Activated CD4-positive, alpha-beta T cell treated with anti-CD3 and anti-CD28 coated beads, Interleukin-2, amount 50 U/mL, for 48 hours (primary cell): Measurements from ENCODE around the gene IL24.
A peak's percentile ranks its signal among the peaks of the same experiment; 100 is the strongest.

Experiments
- DNase-seq, 2 experiments: peaks; one replicate each; pipeline ENCODE4 v3.0.0-alpha.2; 2020

IL24 gene

DNA sequence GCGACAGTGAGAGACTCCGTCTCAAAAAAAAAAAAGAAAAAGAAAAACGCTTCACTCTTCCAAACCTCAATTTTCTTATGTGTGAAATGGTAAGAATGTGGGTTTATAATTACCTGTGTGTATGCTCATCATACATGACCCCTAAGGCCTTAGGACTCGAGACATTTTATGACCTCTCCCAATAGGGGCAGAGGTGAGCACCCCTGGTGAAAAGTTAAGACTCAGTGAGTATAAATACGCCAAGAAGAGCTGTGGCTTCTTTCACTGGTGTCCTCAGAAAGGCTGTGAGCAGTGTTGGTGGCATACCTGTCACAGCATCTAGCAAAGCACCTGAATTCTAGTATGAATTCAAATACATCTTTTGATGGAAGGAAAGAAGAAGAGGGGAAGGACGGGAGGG is 32.3 kb downstream of the IL24 start:
- no peak for DNase-seq

DNA sequence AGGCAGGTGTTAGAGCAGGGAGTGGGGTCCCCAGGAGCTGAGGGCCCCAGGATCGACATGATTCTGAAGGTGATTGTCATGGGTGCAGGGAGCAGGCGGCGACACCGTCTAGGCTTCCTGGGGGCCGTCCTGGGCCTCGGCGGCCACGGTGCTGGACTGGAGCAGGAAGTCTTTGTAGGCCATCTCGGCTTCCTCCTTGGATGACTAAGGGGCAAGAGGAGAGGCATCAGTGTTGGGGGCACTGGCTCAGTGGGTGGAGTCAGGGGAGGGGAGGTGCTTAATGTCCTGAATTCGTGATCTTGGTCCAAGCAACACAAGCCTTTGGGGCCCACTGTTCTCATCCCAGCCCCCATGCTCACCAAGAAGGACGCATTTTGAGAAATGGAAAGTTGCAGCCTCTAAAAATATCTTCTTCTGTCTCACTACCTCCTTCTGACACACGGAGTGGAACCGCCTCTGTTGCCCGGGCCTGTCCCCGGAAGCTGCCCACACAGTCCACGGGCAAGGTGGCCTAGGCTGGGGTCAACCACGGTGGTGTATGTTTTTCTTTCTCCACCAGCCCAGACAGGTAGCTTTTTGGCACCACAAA is 33.1 kb downstream of the IL24 start:
- peak; percentile 65 to 75 for DNase-seq

DNA sequence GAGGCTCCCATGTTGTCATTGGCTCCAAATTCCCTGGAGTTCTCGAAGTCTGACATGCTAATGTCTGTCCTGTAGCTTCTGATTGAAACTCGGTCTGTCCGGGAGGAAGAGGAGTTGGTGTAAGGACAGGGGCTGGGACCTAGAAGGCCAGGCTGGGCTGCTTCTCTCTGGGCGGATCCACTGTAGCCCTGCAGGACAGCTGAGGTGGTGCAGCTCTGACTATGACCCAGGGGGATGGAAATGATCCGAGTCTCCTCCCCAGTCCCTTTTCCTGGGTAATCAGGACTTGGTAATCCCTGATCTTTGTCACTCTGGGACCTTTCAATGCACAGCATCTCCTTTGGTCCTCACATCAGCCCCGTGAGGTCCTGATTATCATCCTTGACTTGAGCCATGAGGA is 34.5 kb downstream of the IL24 start:
- DNase-seq: no peak

DNA sequence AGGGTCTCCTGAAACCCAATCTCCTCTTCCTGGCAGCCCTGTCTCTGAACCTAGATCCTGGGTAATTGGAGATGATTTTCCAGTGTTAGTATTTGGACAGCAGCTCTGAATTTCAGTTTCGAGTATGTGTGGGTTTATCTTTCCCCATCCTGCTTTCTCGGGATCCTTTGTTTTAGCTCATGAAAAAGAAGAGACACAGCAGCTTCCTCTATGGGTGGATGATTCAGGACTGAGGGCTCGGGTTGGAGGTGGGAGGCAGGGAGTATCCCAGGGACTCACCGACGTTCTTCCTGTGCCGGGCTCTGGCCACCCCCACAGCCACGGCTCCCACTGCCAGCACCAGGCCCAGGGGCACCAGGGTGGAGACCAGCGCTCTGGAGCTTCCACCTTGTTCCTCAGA is 34.9 kb downstream of the IL24 start:
- DNase-seq: no peak

DNA sequence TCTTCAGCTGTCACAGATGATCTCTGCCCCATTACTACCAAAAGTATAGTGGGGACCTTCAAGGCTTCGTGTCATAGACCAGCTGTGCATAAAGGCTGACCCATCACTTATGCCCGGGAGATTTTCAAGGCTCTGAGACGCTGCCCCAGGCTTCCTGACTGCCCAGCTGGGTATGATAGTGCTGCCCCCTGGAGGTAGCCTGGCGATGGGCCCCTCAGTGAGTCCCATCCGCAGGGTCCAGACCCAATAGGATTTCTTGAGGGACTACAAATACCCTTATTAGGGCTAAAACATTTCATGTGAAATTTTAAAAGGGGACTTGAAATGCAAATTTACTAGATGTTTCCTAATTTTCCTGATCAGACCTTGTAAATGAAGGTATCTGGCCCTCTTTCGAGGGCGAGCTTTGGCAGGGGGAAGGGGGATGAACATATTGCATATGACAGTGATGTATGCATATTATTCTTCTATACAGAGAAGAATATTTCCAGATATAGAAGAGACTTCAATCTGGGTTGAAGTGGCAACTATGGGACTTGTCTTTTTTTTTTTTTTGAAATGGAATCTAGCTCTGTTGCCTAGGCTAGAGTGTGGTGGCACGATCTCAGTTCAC is 36.2 kb downstream of the IL24 start:
- DNase-seq: peak; percentile 78 to 83

DNA sequence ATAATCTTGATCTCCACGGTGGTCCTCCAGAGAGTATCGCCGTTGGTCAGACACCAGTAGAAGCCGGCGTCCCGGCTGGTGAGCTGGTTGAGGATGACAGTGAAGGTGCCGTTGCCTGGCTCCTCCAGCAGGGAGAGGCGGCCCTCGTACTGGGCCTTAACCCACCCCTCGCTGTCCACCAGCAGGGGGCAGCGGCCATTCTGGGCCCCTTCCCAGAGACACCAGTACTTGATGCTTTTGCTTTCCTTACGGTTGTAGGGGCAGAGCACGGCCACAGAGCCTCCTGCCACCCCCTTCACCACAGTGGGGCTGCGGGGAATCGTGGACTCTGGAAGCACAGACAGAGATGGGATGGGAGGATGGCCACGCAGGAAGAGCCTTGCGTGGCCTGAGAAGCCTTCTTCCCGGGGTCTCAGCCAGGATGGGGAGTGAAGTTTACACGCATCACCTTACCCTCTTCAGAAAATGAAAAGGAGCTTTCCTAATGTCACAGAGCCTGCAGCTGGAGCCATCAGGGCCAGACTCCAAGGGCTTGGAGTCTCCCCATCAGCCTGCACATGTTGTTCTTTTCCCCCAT is 38.3 kb downstream of the IL24 start:
- peak; percentile 63 to 70 for DNase-seq

DNA sequence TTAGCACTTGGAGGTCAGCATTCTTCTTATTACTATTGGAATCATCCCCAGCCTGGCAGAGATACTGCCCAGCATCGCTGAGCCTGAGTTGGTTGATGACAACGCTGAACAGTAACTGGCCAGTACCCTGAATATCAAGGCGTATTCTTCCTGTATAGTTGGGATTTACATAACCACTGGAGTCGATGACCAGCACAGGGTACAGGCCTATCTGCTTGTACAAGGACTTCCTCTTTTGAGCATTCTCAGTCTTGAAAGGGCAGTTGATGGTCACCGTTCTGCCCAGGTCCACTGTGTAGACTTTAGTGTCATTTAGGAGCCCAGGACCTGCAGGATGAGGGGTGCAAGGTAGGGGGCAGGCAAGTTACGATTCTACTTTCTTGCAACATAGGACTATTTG is 40.2 kb downstream of the IL24 start:
- DNase-seq: no peak

DNA sequence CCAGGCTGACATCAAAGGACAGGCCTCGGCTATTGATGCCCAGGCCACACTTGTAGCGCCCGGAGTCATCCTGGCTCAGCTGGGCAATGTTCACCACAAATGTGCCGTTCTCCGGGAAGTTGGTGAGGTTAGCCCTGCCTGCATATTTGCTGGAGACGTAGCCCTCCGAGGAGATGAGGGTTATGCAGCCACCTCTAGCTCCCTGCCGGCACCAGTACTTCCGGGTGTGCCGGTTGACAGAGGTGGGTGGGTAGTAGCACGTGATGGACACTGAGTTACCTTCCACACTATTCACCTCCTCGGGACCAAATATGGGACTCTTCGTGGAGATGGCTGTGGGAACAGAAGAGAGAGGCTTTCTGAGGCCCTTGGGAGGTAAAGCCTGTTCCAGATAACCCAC is 41.9 kb downstream of the IL24 start:
- DNase-seq: no peak

DNA sequence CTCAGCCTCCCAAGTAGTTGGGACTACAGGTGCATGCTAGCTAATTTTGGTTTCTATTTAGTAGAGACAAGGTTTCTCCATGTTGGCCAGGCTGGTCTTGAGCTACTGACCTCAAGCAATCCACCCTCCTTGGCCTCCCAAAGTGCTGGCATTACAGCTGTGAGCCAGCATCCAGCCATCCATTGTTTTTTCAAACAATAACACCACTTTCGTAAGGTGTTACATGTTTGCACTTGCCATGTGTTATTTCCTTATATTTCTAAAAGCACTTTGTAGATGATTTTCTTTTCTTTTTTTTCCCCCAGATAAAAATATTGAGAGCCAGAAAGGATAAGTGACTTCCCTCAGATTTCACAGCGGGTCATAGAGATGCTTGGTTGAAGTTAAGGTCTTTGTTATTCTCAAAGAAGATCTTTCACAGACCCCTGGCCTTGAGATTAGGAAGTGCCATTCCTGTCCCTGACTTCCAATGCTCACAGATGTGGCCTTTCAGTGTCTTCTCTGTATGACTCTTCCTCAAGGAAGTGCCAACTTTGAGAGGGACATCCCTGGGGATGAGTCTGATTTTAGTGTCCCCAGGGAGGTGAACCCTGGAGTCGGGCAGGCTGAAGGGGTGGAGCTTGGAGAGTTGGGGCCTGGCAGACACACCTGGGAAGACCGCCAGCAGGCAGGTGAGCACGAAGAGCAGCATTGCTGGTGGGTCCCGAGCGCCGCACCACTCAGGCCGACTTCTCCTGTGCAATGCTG is 42.8 kb downstream of the IL24 start:
- no peak for DNase-seq

DNA sequence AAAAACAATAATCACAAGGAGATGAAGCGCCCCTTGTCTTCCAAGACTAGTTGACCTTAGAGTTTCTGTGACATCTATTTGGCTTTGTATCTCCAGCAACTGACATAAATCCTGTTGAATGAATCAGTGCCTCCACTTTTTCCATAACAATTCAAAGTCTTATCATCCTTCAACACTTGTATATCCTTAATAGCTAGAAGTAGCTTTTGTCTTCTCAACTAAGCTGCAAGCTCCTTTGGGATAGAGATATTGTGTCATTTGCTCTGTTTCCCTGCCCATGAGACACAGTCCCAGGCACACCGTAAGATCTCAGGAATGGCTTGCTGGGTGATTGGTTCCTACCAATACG is 43.3 kb downstream of the IL24 start:
- no peak for DNase-seq

DNA sequence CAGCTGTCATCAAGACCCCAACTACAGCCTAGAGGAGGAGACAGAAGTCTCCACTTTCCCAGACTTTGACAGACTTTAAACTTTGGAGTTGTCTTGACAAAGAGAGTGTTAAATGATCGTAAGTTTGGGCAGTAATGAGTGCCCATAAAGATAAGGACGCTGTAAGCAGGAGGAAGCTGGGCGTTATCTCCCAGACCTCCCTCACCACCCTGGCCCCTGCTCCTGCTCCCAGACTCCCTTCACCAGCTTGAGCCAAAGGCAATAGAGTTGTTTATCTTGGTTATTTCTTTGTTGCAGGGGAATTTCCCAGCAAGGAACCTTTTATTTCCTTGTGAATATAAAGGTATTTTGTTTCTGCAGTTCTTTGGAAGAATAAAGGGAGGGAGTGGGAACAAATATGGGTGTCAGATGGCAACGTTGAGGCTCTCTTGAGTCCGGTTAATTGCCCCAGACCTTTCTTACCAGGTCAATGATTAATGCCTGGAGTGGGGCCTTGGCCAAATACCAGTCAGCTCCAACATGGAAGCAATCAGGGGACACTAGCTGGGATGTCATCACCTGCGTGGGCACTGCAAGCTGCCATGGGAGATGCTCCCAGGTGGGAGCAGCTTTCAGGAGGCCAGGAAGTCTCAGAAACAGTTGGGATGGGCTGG is 44.6 kb downstream of the IL24 start:
- DNase-seq: no peak

DNA sequence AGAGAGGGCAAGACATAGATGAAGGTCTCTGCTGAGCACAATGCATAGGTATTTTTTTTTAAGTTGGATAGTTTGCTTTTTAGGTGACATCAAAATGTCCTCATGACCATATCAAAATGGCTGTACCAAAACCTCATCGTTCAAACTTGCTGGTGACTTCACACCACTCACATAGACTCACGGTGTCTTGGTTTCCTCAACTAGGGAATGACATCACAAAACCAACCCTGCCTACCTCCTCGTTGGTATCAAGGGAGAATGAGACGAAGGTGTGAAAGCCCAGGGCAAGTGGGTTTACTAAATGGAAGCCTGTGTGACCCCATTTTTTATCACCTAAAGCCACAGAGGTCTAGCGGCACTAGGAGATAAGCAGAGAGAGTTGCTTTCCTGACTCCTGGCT is 47.5 kb downstream of the IL24 start:
- no peak for DNase-seq

DNA sequence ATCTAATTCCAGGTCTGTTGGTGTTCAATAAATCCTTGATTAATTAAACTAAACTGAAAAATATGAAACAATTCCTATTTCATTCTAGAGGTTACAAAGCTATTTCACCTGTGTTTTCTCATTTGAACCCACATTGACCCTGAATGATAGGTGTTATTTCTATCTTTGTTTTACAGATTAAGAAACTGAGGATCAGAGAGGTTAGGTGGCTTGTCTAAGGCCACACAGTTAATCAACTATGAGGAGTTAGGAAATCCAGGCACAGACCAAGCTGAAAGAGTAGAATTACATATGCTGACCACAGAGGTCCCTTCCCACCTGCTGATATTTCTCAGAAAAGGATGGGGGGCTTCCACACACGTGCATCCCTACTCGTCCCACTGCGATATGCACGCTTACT is 48.5 kb downstream of the IL24 start:
- no peak for DNase-seq

DNA sequence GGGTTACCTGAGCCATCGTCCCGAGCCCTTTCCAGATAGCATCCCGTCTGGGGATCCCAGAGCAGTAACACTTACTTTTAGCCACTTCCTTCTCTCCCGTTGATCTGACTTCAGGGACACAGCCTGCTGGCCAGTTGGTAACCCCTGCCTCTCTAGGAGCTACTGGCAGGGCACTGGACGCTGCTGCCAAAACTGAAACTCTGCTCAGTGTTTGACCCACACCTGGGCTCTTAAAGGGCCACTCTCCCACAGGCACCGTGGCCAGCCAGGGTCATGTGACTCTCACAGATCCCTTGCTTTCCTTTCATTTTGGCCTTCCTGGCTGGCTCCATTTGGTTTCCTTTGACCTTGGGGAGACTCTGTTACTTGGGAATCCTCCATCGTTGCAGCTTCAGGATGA is 49.0 kb downstream of the IL24 start, which contains the start of gene PIGR:
PIGR (minus strand) TSS at position 206 of the 400 bp plus-strand sequence. CDS start 5,935 bp downstream, outside the sequence.
- no peak for DNase-seq

DNA sequence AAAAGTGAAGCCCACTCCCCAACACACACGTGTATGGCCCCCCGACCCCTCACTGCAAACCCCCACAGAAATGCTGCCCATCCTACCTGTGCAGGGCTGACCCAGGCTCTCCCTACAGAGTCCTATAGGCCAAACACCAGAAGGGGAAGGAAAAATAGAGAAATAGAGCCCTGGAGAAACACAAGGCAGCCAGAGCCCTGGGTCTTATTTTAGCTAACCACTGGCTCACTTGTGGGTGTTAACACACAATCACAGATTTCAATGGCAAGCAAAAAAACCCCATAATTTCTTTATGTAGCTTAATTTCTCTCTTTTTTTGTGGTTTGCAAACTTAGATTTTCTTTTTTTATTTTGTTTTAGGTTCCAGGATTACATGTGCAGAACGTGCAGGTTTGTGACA is 50.0 kb downstream of the IL24 start:
- DNase-seq: no peak

DNA sequence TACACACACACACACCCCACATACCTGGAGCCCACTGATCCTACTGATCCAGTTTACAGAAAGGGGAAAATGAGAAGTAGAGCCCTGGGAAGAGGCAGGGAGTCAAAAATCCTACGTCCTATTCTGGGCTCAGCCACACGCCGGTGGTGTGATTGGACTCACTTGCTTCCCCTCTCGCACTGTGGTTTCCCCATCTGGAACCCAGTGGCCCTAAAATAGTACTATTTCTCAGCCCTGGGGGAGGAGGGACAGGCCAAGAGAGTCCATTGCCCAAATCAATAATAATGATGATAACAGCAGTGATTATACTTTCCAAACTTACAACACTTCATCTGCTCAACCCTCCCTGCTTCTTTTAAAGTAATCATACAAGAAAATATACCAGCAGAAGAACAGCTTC is 52.0 kb downstream of the IL24 start:
- DNase-seq: no peak

DNA sequence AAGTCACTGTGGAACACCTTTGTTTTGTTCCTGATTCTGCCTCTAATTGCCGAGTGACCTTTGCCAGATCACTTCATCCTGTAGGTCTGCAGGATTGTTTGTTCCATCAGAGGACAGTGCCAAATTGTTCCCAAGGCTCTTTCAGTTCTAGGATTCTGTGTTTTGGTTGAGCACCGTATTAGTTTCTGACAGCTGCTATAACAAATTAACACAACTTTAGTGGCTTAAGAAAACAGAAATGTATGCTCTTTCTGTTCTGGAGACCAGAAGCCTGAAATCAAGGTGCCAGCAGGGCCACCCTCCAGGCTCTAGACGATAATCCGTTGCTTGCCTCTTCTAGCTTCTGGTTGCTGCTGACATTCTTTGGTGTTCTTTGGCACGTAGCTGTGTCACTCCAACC is 52.4 kb downstream of the IL24 start:
- no peak for DNase-seq

DNA sequence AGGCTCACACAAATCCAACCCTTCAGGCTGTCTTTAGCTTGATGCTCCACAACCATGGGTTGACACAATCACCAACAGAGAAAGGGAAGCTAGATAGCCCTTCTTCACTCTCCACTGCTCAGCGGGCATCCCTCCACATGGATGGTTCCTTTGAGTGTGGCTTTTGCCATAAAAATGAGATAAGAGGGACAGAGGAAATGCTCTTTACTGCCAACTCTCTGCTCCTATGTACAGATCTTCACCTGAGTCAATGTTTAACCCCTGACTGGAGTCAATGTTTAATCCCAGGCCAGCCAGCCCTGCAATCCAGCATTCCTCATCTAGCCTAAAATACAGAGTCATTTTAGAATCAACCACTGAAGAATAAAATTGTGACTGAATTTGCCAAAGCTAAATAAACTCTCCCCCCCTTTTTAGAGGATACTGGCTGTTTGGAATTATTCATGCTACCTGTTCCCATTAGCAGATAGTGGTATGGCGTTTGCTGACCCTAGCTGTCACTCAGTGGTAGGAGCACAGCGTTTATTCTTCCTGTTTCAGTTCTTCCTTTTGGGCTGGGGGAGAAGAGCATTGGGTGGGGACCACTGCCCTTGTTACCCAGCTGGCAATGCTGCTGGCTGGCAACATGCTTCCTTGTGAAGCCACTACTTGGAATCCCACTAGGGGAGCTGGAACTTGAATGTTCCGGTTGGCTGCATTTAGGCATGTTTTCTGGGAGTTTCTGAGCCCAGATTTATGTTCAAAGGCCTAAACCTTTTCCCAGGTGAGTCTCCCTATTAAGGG is 54.3 kb downstream of the IL24 start:
- DNase-seq: no peak

DNA sequence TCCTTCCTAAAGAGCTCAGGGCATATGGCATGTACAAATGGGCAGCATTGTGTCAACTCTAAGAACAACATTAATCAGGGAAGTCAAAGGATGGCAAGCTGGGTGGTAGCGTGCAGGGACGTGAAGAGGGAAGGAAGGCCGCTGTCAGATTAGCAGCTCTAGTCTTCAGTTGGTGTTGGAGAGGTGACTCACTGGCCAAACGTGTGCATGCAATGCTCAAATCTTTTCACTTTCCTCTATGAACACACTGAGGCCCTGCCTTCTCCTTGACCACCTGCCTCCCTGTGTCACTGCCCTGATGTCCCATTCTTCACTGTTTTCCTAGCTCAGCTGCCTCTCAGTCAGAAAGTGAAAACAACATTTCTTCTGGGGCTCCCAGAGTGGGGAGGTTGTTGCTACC is 54.9 kb downstream of the IL24 start:
- no peak for DNase-seq

DNA sequence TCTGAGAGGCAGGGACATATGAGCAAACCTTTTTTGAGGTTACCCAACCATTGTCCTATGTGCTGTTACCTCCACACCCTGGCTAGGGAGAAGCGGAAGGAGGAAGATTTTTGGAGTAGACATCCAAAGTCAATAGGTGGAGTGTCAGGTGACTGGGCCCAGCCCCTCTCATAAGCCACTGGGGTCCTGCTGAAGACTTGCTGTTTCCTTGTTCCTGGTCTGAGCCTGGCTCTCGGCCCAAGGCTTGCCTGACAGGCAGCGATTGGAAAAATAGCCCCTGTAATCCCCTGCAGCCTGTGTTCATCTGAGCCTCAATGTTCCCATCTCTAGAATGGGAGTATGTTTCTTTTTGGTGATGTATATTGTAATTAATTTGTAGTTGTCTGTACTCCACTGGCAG is 55.9 kb downstream of the IL24 start:
- DNase-seq: no peak

DNA sequence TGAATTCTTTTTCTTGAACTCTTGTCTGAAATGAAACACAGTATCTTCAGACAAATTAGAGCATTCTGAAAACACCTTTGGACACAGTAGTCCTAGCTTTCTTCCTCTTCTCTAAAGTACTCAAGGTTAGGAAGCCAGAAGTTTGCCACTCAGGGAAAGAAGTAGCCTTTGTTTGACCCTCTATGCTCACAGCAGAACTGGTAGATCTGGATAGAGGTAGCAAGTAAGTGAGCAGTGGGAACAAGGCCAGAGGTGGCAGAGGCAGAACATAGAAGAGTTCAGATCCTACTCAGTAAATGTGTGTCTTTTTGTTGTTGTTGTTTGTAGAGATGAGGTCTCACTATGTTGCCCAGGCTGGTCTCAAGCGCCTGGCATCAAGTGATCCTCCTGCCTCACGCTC is 56.4 kb downstream of the IL24 start:
- DNase-seq: no peak
